GM12865 (cell line): Measurements from ENCODE around the gene TIMMDC1.

Source experiments
- DNase-seq: peaks from one replicate; pipeline ENCODE4 v3.0.0; 2010; ENCODE audit warnings: low read depth
- H3K4me3 ChIP-seq: 2 replicates; pipeline ENCODE4 v1.5.1; 2011; ENCODE audit warnings: mild to moderate bottlenecking, low read depth, low read length, control low read depth
- CTCF ChIP-seq: IDR thresholded peaks from 2 replicates; pipeline ENCODE4 v1.5.1; 2011; ENCODE audit warnings: low read length, control low read depth, low read depth, inconsistent platforms; ENCODE audit not compliant: insufficient read depth; ENCODE audit errors: missing control alignments

Gene TIMMDC1

DNA sequence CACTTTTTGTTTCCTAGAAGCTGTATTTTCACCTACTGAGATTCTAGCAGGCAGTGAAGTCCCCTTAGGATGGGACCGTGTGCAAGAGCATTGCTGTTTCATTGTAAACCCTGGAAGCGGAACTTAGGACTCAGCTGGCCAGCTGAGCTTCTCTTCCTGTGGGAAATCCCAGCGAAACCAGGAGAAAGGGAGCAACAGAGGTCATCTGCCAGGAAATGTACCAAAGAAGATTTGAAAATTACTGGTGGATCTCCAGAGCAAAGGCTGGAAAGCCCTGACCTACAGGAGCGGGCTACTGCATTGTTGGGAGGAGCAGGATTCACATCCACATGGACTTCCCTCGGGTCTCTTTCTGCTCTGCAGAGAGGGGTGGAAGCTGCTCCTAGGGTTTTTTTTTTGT, 73.3 kb downstream of the TIMMDC1 start:
- TF ChIP-seq CTCF, result no peak

More for the DNA sequence above, 73.3 kb downstream of the TIMMDC1 start:
- DNase-seq, result no peak
- H3K4me3 ChIP-seq, result no peak overlapping the region
